Activated naive CD4-positive, alpha-beta T cell treated with anti-CD3 and anti-CD28 coated beads, Interleukin-2, amount 50 U/mL, for 72 hours (primary cell): ENCODE results near the gene PRPH2. TPM values are rescaled to one million over a fixed set of nuclear protein-coding genes. Genes with fewer than 3 reads are reported as not detected.
"Not testable (repeated sequence)": the region's sequence is repeated elsewhere in the genome, so short reads cannot be mapped to it uniquely, and the experiment has no call there.

Source experiments
- ATAC-seq, 2 donors: fragments of 150-1000 bp; cut with Tn5 transposase; 2 replicates each; pipeline ENCODE4 v1.10.0; 2021; ENCODE audit warnings: mild to moderate bottlenecking in 2 of 2, moderate library complexity in 2 of 2
- DNase-seq, 2 donors: peaks; one replicate each; pipeline ENCODE4 v3.0.0; 2021 to 2022; ENCODE audit warnings: low spot score in 2 of 2
- H3K27ac Mint-ChIP-seq, 2 donors: one replicate each; pipeline ENCODE4 v1.8.0; 2022; ENCODE audit warnings: mild to moderate bottlenecking in 2 of 2, mixed read lengths in 2 of 2
- H3K36me3 Mint-ChIP-seq, 2 donors: one replicate each; pipeline ENCODE4 v1.8.0; 2022; ENCODE audit warnings: mixed read lengths in 2 of 2
- H3K9me3 Mint-ChIP-seq, 2 donors: one replicate each; pipeline ENCODE4 v1.8.0; 2022; ENCODE audit warnings: mixed read lengths in 2 of 2
- total RNA-seq, 2 donors: library from RNA; stranded (reverse); gene quantifications; one replicate each; pipeline ENCODE4 v1.2.3, GENCODE V29; 2022

The PRPH2 gene
- total RNA-seq, 2 donors from 2014 or later: not detected

DNA sequence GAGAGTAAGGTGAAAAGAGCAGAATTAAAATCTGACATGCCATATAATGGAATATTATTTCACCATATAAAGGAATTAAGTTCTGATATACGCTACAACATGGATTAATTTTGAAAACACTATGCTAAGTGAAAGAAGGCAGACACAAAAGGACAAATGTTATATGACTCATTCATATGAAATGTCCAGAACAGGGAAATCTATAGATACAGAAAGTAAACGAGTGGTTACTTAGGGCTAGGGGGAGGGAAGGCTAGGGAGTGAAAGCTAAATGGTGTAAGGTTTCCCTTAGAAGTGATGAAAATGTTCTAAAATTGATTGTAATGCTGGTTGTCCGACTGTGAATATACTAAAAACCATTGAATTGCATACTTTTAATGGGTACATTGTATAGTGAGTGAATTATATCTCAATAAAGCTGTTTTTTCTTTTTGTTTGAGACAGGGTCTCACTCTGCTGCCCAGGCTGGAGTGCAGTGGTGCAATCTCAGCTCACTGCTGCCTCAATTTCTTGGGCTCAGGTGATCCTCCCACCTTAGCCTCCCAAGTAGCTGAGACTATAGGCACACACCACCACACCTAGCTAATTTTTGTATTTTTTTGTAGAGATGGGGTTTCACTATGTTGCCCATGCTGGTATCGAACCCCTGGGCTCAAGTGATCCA lies 8.2 kb downstream of the PRPH2 start:
- Mint-ChIP-seq H3K27ac (no peak overlapping the region), H3K36me3 (peaks cover 5 to 11% of the 10 kb centered on the region in 2 donors), H3K9me3 (peaks cover 3 to 13% of the 10 kb centered on the region in 2 donors)
- no peak for DNase-seq
- no peak for ATAC-seq

DNA sequence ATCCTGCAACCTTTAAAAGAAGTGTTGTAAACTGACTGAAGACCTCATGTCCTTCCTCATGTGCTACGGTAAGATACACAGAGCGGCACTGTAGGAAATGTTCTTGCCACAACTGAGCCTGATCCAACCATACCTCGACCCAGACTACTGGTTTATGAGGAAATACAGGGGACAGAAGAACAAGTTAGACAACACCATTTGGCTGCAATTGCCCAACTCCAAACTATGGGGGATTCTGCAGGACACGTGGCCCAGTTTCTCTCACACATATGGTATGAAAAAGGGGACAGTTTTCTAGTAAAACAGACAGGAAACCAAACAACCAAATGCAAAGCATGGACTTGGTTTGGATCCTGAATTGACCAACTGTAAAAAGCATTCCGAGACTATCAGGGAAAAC lies 10.5 kb downstream of the PRPH2 start:
- H3K36me3 Mint-ChIP-seq: peaks cover 5 to 11% of the 10 kb centered on the region in 2 donors
- DNase-seq (no peak), ATAC-seq (no peak)
- H3K9me3 Mint-ChIP-seq: peaks cover 3 to 13% of the 10 kb centered on the region in 2 donors
- no peak overlapping the region for H3K27ac Mint-ChIP-seq

DNA sequence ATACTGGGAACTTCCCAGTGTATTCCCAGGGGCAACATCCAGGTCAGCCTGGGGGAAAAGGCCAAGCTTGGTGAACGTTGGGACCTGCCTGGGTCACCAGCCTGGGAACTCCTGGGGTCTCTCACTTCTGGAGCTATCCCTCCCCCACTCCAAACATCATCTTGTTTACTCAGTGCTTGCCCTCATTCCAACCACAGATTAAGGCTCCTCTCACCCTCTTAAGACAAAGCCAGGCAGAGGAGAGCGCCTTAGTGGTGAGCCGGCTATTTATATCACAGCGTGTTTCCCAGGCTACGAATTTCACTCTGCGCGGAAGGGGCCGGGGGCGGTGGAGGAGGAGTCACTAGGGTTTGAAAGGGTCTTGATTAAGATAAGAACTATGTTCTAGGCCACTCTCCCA lies 12.1 kb downstream of the PRPH2 start:
- H3K27ac Mint-ChIP-seq: peak overlapping the region in 1 of 2 donors; percentile 55

DNA sequence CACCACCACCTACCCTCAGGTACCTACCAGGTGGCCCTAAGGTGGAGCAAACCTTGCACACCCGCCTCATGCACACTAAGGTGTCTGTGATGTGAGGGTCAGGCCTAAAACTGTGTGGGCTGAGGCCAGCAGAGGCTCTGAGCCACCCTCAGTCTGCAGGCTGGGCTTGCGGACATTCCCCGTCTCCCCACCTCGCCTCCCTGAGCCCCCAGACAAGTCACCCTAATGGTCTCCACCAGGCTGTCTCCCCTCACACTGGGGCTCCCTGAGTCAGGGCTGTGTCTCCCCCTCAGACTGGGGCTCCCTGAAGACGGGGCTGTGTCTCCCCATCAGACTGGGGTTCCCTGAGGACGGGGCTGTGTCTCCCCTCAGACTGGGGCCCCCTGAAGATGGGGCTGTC lies 12.5 kb downstream of the PRPH2 start:
- Mint-ChIP-seq H3K27ac (no peak overlapping the region), H3K9me3 (peaks cover 3 to 13% of the 10 kb centered on the region in 2 donors)
- DNase-seq: no peak

More for the DNA sequence above, 12.1 kb downstream of the PRPH2 start:
- no peak for DNase-seq
- H3K9me3 Mint-ChIP-seq: peaks cover 3 to 13% of the 10 kb centered on the region in 2 donors
- H3K36me3 Mint-ChIP-seq: peaks cover 5 to 11% of the 10 kb centered on the region in 2 donors
- ATAC-seq: no peak

DNA sequence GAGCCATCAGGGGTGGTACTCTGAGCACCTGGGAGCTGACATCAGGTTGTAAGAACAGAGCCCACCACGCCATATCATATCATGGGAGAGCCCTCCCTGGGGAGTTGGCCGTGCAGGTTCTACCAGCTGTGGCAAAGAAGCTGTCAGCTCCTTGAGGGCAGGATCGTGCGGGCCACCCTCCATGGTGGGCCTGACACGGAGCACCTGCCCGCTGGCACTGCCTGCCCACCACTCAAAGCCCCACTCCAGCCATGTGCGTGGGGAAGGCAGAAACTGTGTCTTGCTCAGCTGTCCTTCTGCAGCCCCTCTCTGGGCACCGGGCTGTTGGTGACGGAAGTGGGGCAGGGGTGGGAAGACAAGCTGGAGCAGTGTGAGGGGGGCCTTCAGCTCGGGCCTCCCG lies 14.3 kb downstream of the PRPH2 start:
- Mint-ChIP-seq H3K27ac (peak overlapping the region in 1 of 2 donors; percentile 45), H3K36me3 (peaks cover 5 to 11% of the 10 kb centered on the region in 2 donors), H3K9me3 (peaks cover 3 to 13% of the 10 kb centered on the region in 2 donors)
- DNase-seq (no peak), ATAC-seq (peak in 1 of 2 donors; percentile 14)

More for the DNA sequence above, 12.5 kb downstream of the PRPH2 start:
- ATAC-seq: no peak
- peaks cover 5 to 11% of the 10 kb centered on the region in 2 donors for H3K36me3 Mint-ChIP-seq

DNA sequence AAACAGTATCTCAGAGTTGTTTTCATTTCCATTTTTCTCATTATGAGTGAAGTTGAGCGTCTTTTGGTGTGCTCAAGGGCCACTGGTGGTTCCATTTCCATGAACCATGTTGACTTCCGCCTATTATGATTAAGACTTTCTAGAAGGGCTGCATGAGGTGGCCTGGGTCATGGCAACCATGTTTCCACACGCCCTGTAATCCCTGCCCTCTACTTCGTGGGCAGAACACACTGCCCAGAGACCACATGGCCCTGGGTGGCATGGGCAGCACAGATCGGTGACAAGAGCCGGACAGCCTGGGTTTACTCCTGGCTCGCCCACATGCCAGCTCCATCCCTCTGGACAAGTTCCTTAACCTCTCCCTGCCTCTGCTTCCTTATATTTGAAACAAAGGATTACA lies 14.8 kb downstream of the PRPH2 start:
- DNase-seq (no peak), ATAC-seq (peak in 1 of 2 donors; percentile 22)
- H3K36me3 Mint-ChIP-seq: peaks cover 5 to 11% of the 10 kb centered on the region in 2 donors
- H3K27ac Mint-ChIP-seq: peak overlapping the region; percentile 25 to 45
- peaks cover 3 to 13% of the 10 kb centered on the region in 2 donors for H3K9me3 Mint-ChIP-seq

DNA sequence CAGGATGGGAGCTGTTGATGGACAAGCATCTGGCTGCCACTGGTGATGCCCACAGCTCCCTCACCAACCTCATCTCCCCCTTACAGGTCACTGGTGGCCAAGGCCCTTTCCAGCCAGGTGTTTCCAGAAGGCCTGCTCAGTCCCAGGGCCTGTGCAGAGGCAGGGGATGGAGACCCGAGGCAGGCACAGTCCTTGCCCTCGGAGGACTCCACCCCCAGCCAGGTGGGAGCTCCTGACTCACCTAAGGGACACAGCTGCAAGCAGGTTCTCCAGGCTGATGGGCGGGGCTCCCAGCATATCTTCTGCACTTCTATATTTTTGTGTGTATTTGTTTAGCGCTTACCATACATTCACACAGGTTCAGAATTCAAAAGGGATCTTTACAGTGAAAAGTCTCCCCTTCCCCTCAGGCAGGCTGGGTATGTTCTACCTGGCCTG lies 17.4 kb downstream of the PRPH2 start:
- no peaks in the 10 kb centered on the region for H3K9me3 Mint-ChIP-seq
- H3K36me3 Mint-ChIP-seq: no peaks in the 10 kb centered on the region
- ATAC-seq (peak in 1 of 2 donors; percentile 18), DNase-seq (peak in 1 of 2 donors; percentile 38)
- no peak overlapping the region for H3K27ac Mint-ChIP-seq

DNA sequence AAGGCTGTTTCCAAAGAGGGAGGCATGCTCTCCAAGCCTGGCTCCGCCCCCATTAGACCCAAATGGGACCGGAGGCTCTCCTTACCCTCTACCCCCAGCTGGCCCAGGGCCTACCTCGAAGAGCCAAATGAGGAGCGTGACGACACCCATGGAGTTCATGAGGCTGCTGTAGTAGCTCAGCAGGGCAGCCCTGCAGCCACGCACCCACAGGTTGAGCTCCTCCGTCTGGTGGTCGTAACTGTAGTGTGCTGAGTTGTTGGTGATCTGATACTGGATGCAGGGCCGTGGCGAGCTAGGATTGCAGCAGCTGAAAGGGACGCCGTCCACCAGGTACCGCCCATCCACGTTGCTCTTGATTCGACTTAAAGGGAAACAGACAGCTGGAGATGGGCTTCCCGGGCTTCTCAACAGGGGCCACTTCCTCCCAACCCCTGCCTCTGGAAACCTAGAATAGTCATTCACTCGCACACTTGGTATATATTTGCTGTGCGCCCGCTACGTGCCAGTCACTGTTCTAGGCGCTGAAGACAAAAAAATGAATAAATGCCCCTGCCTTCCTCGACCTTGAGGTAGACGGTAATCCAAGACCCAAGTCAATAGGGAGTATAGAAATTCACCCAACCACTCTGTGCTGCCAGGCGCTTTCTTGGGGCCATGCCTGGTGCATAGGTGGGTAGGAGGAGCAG lies 18.0 kb downstream of the PRPH2 start:
- Mint-ChIP-seq H3K9me3 (no peaks in the 10 kb centered on the region), H3K36me3 (no peaks in the 10 kb centered on the region), H3K27ac (no peak overlapping the region)
- DNase-seq: peak in 1 of 2 donors; percentile 25
- ATAC-seq: peak in 1 of 2 donors; percentile 4

DNA sequence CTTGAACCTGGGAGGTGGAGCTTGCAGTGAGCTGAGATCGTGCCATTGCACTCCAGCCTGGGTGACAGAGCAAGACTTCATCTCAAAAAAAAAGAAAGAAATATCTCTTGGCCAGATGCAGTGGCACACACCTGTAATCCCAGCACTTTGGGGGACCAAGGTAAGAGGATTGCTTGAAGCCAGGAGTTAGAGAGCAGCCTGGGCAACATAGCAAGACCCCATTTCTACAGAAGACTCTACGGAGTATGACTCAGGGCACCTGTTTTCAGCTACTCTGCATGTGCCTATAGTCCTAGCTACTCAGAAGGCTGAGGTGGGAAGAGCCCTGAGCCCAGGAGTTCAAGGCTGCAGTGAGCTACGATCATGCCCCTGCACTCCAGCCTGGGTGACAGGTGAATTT lies 19.6 kb downstream of the PRPH2 start:
- not testable (repeated sequence) for DNase-seq, ATAC-seq, H3K36me3 Mint-ChIP-seq, H3K27ac Mint-ChIP-seq, H3K9me3 Mint-ChIP-seq

DNA sequence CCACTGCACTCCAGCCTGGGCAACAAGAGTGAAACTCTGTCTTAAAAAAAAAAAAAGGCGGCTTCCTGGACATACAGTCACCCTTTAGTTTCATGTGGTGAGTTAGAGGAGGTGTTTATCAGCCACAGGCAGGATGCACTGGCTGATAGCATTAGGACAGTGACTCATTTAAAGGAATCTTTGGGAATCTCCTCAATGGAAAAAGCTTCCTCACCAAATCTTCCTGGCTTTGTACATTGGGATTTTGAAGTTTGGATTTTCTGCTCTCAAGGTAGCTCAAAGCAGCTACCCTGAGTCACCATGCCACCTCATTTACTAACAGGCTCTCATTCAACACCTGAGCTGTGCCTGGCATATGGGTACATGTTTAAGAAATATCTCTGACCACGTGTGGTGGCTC lies 20.2 kb downstream of the PRPH2 start:
- Mint-ChIP-seq H3K27ac (no peak overlapping the region), H3K9me3 (no peaks in the 10 kb centered on the region), H3K36me3 (no peaks in the 10 kb centered on the region)
- DNase-seq (no peak), ATAC-seq (peak in 1 of 2 donors; percentile 46)

DNA sequence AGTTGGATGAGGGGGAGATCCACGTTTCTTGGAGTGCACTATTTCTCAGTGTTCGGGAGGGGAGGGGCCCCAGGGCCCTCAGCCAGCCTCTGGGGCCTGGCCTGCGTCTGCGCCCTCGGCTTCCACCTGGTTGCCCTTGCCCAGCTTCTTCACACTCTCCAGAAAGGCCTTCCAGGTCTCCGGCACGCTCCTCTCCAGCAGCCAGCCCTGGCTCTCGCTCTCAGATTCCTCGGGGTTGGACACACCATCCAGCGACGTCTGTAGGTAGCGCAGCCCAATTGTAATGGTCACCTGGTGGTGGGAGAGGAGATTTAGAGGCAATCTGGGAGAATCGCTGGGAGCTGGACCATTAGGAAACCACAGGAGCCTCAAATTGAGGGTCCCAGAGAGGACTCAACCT lies 24.2 kb downstream of the PRPH2 start:
- Mint-ChIP-seq H3K27ac (peak overlapping the region in 1 of 2 donors; percentile 80), H3K9me3 (no peaks in the 10 kb centered on the region)
- DNase-seq: no peak

DNA sequence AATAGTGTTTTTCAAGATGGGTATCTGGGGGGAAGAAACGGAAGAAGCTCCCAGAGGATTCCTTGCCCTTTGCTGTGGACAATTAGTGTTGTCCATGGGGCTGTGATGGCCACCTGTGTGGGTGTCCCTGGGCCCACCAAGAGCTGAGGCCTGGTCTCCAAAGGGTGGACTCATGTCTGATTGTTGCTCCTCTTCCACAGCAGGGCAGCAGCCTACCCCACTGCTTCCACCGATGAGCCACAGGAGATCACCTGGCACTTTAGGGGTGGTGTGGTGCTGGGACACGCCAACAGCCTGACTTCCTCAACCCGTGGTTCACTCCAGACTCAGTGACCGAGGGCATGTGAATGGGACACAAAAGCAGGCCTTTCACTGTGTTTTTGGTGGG lies 25.1 kb downstream of the PRPH2 start:
- ATAC-seq (no peak), DNase-seq (no peak)
- no peaks in the 10 kb centered on the region for H3K9me3 Mint-ChIP-seq
- no peak overlapping the region for H3K27ac Mint-ChIP-seq
- H3K36me3 Mint-ChIP-seq: peaks cover 0 to 7% of the 10 kb centered on the region in 2 donors

More for the DNA sequence above, 24.2 kb downstream of the PRPH2 start:
- peaks cover 0 to 7% of the 10 kb centered on the region in 2 donors for H3K36me3 Mint-ChIP-seq
- no peak for ATAC-seq

DNA sequence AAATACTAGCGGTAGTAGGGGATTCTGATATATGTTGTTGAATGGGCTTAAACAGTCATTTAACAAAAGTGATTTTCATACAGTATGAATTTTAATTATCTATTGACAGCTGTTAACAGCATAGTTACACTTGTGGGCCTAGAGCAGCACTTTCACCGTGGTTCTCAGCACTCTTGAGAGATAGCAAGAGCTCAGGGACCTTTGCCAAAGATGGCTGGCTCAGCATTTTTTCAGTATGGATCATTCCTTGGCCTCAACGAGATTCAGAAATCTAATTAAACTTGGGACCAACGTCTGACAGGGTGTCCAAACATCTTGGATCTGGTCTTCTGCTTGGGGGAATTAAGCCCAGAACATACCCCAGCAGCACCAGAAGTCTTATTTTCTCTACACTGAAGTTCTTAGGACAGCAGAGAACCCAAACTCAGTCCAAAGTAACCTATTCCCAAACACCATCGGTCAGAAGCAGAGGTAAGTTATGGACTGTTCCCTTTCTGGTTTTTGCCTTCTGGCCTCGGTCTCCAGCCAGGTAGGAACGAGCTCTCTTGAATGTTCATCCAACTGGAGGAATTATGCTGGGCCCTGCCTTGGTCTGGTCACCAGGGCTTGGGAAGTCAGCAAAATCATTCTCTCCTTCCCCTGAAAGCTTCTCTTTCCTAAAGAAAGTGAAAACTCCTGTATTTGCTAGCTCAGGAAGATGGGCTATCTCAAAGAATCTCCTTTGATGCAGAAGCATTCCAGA lies 25.7 kb downstream of the PRPH2 start:
- ATAC-seq: no peak
- Mint-ChIP-seq H3K9me3 (no peaks in the 10 kb centered on the region), H3K27ac (no peak overlapping the region), H3K36me3 (peaks cover 0 to 7% of the 10 kb centered on the region in 2 donors)
- DNase-seq: no peak

DNA sequence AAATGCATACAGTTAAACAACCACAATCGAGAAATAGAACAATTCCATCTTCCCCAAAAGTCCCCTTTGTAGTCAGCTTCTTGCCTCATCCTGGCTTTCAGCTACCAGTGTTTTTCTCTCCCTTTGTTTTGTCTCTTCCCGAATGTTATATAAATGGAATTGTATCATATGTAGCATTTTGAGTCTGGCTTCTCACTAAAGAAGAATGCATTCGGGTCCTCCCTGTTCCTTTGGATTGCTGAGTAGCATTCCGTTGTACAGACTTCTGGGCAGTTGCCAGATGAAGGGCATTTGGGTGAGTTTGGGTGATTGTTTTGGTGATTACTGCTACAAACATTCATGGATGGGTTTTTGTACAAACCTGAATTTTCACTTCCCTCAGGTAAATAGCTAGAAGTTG lies 27.8 kb downstream of the PRPH2 start:
- no peaks in the 10 kb centered on the region for H3K9me3 Mint-ChIP-seq
- H3K36me3 Mint-ChIP-seq: peaks cover 4 to 7% of the 10 kb centered on the region in 2 donors
- DNase-seq: no peak
- no peak for ATAC-seq
- H3K27ac Mint-ChIP-seq: peak overlapping the region; percentile 82 to 89

DNA sequence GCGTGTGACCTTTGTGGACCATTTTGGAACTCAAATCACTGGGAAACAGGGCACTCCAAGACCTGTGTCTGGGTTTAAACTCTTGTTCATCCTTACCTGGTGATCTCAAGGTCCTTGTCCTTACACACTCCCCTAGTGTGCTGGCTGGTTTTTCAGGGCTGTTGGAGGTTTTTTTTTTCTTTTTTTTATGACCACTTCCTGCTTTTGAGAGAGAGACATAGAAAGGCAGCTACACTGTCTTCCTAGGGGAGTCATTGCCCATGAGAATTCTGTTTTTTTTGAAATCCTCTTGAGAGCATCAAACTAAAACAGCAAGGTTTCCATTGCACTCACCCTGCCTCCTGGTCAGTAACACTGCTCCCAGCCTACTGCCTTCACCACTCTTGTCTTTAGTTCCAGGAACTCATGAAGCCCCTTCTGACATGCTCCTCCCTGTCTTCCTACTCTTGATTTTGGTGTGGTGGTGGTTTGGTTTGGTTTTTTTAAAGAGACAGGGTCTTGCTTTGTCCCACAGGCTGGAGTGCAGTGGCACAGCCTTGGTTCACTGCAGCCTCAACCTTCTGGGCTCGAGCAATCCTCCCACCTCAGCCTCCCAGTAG lies 28.6 kb downstream of the PRPH2 start:
- H3K27ac Mint-ChIP-seq: peak overlapping the region; percentile 82 to 89
- no peaks in the 10 kb centered on the region for H3K9me3 Mint-ChIP-seq
- H3K36me3 Mint-ChIP-seq: peaks cover 4 to 7% of the 10 kb centered on the region in 2 donors
- no peak for DNase-seq
- ATAC-seq: peak in 1 of 2 donors; percentile 18

DNA sequence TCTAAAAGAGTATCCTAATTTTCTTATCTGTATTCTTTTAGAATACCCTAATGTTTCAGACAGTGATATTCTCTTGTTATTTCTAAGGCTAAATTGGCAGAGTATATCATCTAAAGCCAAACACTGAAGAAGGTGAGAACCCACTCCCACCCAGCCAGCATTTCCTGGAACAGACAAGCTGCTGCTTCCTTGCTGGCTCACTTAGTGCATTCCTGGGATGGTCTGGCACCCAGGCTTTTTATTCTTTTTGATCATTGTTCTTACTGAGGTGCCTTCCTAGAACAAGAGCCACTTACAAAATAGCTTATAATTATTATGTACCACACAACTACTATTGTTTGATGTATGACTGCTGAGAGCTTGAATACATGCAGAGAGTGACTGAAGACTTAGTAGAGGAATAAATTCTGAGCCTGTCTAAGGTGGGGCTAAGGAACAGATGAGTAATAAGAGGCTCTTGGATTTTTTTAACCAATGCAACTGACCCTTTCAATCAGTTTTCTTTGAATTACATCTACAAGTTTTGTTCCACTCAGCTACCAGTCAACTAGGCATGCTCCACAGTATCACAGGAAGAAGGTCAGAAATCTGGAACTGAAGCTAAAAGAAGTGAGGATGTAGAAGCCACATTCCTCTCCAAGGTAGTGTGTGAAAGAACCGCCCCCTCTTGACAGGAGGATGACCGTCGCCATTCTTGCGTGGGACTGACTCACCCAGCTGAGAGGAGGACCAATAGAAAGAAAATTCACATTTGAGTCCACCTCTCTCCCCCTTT lies 30.1 kb downstream of the PRPH2 start:
- ATAC-seq: peak; percentile 37 to 52
- DNase-seq: no peak
- Mint-ChIP-seq H3K27ac (peak overlapping the region in 1 of 2 donors; percentile 47), H3K36me3 (peaks cover 11 to 14% of the 10 kb centered on the region in 2 donors), H3K9me3 (no peaks in the 10 kb centered on the region)
